Lung (tissue), 12 donors: ENCODE data around the gene NEUROD4. TPM values are rescaled to one million over a fixed set of nuclear protein-coding genes. Genes with fewer than 3 reads are reported as not detected.
A peak's percentile ranks its signal among the peaks of the same experiment; 100 is the strongest.
"Not testable (repeated sequence)": the region's sequence is repeated elsewhere in the genome, so short reads cannot be mapped to it uniquely, and the experiment has no call there.

ENCODE experiments used
- ATAC-seq: fragments of 200-7000 bp; cut with Tn5 transposase; one replicate; pipeline ENCODE4 v1.9.1; 2020; ENCODE audit warnings: moderate number of reproducible peaks; ENCODE audit not compliant: insufficient read depth, low FRiP score
- DNase-seq, 3 donors: peaks; one replicate each; pipeline ENCODE4 v3.0.0-alpha.2; 2013 to 2017
- H3K27ac ChIP-seq, 2 donors: one replicate each; pipeline ENCODE4 v1.5.1; 2013; ENCODE audit warnings: mild to moderate bottlenecking in 2 of 2, moderate library complexity in 2 of 2, control low read depth in 1 of 2, inconsistent platforms in 1 of 2, low read depth in 1 of 2, low read length in 1 of 2
- H3K27me3 ChIP-seq, 3 donors: one replicate each; pipeline ENCODE4 v1.5.1; 2013; ENCODE audit warnings: low read length in 2 of 3; ENCODE audit not compliant: control insufficient read depth in 3 of 3, insufficient read depth in 3 of 3
- H3K36me3 ChIP-seq, 4 donors: one replicate each; pipeline ENCODE4 v1.5.1; 2013; ENCODE audit warnings: low read length in 4 of 4, mild to moderate bottlenecking in 1 of 4, moderate library complexity in 1 of 4; ENCODE audit not compliant: control insufficient read depth in 4 of 4, insufficient read depth in 4 of 4
- H3K4me1 ChIP-seq, 5 donors: one replicate each; pipeline ENCODE4 v1.5.1; 2013; ENCODE audit warnings: low read length in 5 of 5, mild to moderate bottlenecking in 2 of 5, moderate library complexity in 1 of 5; ENCODE audit not compliant: control insufficient read depth in 5 of 5, insufficient read depth in 5 of 5
- H3K4me3 ChIP-seq: one replicate; pipeline ENCODE4 v1.5.1; 2013; ENCODE audit warnings: mild to moderate bottlenecking, control low read depth, moderate library complexity
- H3K9ac ChIP-seq, 2 donors: one replicate each; pipeline ENCODE4 v1.5.1; 2013; ENCODE audit warnings: low read length in 2 of 2, control low read depth in 1 of 2; ENCODE audit not compliant: insufficient read depth in 1 of 2
- H3K9me3 ChIP-seq, 4 donors: one replicate each; pipeline ENCODE4 v1.5.1; 2013; ENCODE audit warnings: low read length in 3 of 4, mild to moderate bottlenecking in 1 of 4, moderate library complexity in 1 of 4; ENCODE audit not compliant: control insufficient read depth in 4 of 4, insufficient read depth in 3 of 4
- WGBS, 2 donors: extraction: QIAGEN DNeasy Blood & Tissue Kit; methylation state at CpG; one replicate each; pipeline ENCODE4 v1.1.7; 2013; 5-methylcytosine and 5-hydroxymethylcytosine counted together
- polyA plus RNA-seq, 2 donors: library from polyadenylated mRNA; stranded (reverse); fragments of 200-250 nt; gene quantifications; one replicate each; pipeline ENCODE4 v1.2.1, GENCODE V29; 2013
- total RNA-seq, 2 donors: library from RNA; depleted of rRNA in 1 of 2; stranded (reverse); fragments of >200 nt in 1 of 2; gene quantifications; one replicate each; pipeline ENCODE4 v1.2.1, GENCODE V29; 2014 to 2021
- TF ChIP-seq, protein P1 (sequence below): IDR thresholded peaks from 2 replicates; pipeline ENCODE4 v1.5.1; 2012; ENCODE audit warnings: mild to moderate bottlenecking; ENCODE audit errors: control extremely low read depth, extremely low read depth
- donor health status: control.
- donor health status: control.
- donor health status: Bipolar disorder and iron deficiency.
- donor health status: healthy.
- donor health status: DM: yes; HTN: yes; CAD: no.

The NEUROD4 gene
- total and polyA plus RNA-seq, 4 donors: not detected

DNA sequence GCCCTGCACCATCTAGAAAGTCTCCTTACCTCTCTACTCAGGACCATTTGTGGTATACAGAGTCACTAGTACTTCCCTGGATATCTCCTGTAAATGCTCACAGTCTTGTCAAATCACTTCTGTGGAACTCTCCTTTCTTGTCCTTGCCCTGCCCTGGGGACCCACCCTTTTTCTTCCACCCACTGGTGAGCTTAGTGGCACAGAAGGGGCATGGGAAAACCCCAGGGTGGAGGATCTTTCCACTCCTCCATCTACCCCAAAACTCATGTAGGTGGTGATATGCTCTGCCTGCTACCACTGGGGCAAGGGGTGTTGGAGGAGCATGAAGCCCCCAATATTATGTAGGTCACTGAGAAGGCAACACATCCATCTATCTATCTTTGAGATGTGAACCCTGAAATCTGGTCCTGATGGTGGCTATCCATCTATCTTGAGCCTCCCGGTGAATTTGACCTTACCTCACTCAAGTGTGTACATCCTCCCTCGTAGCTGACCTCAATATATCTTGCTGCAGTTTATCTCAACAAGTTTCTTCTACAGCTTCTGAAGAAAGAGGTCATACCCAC is 36.2 kb upstream of the NEUROD4 start:
- H3K9me3 ChIP-seq: no peaks in the 10 kb centered on the region
- ATAC-seq (no peak), DNase-seq (no peak)
- H3K4me3 ChIP-seq: no peak overlapping the region
- no peaks in the 10 kb centered on the region for H3K36me3 ChIP-seq
- TF ChIP-seq, protein P1, sequence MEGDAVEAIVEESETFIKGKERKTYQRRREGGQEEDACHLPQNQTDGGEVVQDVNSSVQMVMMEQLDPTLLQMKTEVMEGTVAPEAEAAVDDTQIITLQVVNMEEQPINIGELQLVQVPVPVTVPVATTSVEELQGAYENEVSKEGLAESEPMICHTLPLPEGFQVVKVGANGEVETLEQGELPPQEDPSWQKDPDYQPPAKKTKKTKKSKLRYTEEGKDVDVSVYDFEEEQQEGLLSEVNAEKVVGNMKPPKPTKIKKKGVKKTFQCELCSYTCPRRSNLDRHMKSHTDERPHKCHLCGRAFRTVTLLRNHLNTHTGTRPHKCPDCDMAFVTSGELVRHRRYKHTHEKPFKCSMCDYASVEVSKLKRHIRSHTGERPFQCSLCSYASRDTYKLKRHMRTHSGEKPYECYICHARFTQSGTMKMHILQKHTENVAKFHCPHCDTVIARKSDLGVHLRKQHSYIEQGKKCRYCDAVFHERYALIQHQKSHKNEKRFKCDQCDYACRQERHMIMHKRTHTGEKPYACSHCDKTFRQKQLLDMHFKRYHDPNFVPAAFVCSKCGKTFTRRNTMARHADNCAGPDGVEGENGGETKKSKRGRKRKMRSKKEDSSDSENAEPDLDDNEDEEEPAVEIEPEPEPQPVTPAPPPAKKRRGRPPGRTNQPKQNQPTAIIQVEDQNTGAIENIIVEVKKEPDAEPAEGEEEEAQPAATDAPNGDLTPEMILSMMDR: no peak
- H3K4me1 ChIP-seq: peaks cover 0 to under 1% (median 0%) of the 10 kb centered on the region in 5 donors
- no peak overlapping the region for H3K27ac ChIP-seq
- H3K9ac ChIP-seq: no peak overlapping the region
- WGBS, 2 donors: 51 to 52% methylated on average over 2 of the region's 2 CpGs
- no peaks in the 10 kb centered on the region for H3K27me3 ChIP-seq

DNA sequence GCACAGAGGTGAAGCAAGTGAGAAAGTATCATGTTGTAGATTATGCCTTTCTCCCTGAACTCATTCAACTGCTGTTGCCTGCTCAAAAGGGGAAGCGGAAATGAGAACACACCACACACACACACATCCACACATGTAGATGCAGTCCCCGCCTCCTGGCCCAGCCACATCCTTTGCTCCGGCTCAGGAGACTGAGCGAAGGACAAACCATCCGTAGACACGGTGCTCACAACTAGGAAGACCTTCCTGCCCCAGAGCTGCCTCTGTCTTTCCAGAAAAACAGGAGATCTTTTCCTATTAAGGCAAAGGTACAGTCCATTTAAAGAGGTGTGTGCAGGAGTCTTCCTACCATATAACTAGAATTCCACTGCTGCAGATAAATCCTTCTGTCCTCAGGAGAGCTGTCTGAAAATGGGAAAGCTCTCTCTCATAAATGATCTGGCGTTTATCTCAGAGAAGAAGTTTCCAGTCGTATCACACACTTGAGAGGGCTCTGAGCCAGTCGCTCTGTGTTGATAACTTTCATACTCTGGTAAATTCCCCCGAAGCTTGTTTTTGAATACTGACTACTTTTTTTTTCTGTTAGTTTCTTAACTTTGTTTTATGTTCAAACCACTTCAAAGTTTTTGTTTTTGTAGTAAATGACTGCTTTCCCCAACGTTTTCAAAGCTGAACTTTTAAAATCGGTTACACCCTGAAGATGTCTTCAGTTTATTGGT is 35.0 kb upstream of the NEUROD4 start, which contains the start of gene TESPA1:
Gene TESPA1, minus strand, starts transcription at position 105 of the 719 bp plus-strand sequence. CDS start 10,200 bp downstream, outside the sequence.
- H3K4me3 ChIP-seq: no peak within 1 kb of the TSS
- peaks cover 0 to 8% (median 0%) of the 10 kb centered on the region in 5 donors for H3K4me1 ChIP-seq
- peak; percentile 71 for ATAC-seq
- DNase-seq: peak in 1 of 3 donors; percentile 27
- H3K9ac ChIP-seq: no peak within 1 kb of the TSS
- no peaks in the 10 kb centered on the region for H3K27me3 ChIP-seq
- H3K36me3 ChIP-seq: no peaks in the 10 kb centered on the region
- TF ChIP-seq, protein P1: no peak
- no peak within 1 kb of the TSS for H3K27ac ChIP-seq
- H3K9me3 ChIP-seq: no peaks in the 10 kb centered on the region
- WGBS, 2 donors: 17 to 35% methylated on average over 12 of the region's 12 CpGs

DNA sequence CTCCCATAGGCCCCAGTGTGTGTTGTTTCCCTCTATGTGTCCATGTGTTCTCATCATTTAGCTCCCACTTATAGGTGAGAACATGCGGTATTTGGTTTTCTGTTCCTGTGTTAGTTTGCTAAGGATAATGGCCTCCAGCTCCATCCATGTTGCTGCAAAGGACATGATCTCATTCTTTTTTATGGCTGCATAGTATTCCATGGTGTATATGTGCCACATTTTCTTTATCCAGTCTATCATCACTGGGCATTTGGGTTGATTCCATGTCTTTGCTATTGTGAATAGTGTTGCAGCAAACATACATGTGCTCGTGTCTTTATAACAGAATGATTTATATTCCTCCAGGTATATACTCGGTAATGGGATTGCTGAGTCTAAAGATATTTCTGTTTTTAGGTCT is 33.0 kb upstream of the NEUROD4 start:
- ATAC-seq, H3K4me1 ChIP-seq: not testable (repeated sequence)
- WGBS, 2 donors: 86 to 93% methylated on average over 3 of the region's 3 CpGs

DNA sequence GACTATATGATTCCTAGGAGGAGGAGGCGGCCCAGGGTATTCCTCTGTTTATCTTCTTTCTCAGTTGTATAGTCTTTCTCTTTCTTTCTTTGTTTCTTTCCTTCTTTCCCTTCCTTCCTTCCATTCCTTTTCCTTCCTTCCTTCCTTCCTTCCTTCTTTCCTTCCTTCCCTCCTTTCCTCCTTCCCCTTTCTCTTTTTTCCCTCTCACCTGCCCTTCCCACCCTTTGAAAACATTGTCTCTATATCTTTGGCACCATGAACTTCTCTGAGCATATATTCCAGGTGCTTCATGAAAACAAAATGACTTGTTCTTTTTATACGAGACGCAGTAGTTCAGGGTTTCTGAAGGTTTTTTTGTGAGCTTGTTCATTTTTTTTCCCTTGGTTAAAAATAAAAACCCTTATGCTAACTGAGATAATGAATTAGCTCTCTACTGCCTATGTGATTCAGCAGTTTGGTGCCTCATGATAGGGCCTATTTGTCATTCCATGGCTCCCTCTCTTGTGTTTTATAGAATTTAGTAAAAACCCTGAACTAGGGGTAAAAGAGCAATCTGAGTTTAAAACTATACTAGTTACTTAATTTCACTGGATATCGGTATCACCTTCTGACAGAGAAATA is 32.1 kb upstream of the NEUROD4 start:
- Histone ChIP-seq H3K4me1 (peaks cover 0 to 8% (median 0%) of the 10 kb centered on the region in 5 donors), H3K27me3 (no peaks in the 10 kb centered on the region), H3K9me3 (no peaks in the 10 kb centered on the region), H3K4me3 (no peak overlapping the region), H3K36me3 (no peaks in the 10 kb centered on the region), H3K9ac (no peak overlapping the region), H3K27ac (no peak overlapping the region)
- 66 to 74% methylated on average over 4 of the region's 4 CpGs for WGBS, 2 donors
- TF ChIP-seq, protein P1: no peak
- no peak for DNase-seq
- ATAC-seq: no peak

More for the DNA sequence above, 33.0 kb upstream of the NEUROD4 start:
- not testable (repeated sequence) for H3K9ac ChIP-seq, H3K4me3 ChIP-seq, H3K36me3 ChIP-seq, H3K27me3 ChIP-seq, H3K27ac ChIP-seq, H3K9me3 ChIP-seq, DNase-seq
